Keratinocyte (primary cell): ENCODE measurements around the gene DNLZ. TPM values are rescaled to one million over a fixed set of nuclear protein-coding genes. Genes with fewer than 3 reads are reported as not detected.

Source experiments
- DNase-seq: peaks from one replicate; pipeline ENCODE4 v3.0.0-alpha.2; 2011; ENCODE audit warnings: low read depth, missing footprints, low spot score
- FAIRE-seq: peaks from 2 replicates; lab custom pipeline; 2011; peaks lifted over from hg19 to GRCh38; lab: Jason Lieb, UNC
- H2AFZ ChIP-seq: 2 replicates; pipeline ENCODE4 v1.6.0; 2012; ENCODE audit warnings: low read length, control low read depth, inconsistent platforms; ENCODE audit not compliant: control insufficient read depth
- H3K27ac ChIP-seq: 2 replicates; pipeline ENCODE4 v1.5.1; 2011; ENCODE audit warnings: low read length; ENCODE audit not compliant: control insufficient read depth, insufficient read depth
- H3K27me3 ChIP-seq: 3 replicates; pipeline ENCODE4 v1.6.0; 2011; ENCODE audit warnings: low read length; ENCODE audit not compliant: control insufficient read depth, insufficient read depth; ENCODE audit errors: extremely low read depth
- H3K36me3 ChIP-seq, 2 experiments: 2 replicates in 1 of 2; 3 replicates in 1 of 2; pipeline ENCODE4 v1.5.1; 2011; ENCODE audit warnings: low read length in 2 of 2, mild to moderate bottlenecking in 1 of 2; ENCODE audit not compliant: control insufficient read depth in 2 of 2, insufficient read depth in 2 of 2; ENCODE audit errors: extremely low read depth in 1 of 2
- H3K4me1 ChIP-seq: 3 replicates; pipeline ENCODE4 v1.5.1; 2011; ENCODE audit warnings: low read length; ENCODE audit not compliant: control insufficient read depth, insufficient read depth; ENCODE audit errors: extremely low read depth
- H3K4me2 ChIP-seq: 3 replicates; pipeline ENCODE4 v1.6.0; 2011; ENCODE audit warnings: low read depth, low read length; ENCODE audit not compliant: control insufficient read depth, insufficient read depth; ENCODE audit errors: extremely low read depth
- H3K4me3 ChIP-seq, 3 experiments: fragments of 200-600 bp in 1 of 3; sonication (generic) in 1 of 3; 2 replicates in 2 of 3; 3 replicates in 1 of 3; pipeline ENCODE4 v1.5.1; 2011 to 2016; ENCODE audit warnings: low read length in 3 of 3, mild to moderate bottlenecking in 3 of 3, control low read depth in 2 of 3, inconsistent platforms in 1 of 3, low read depth in 1 of 3, mixed read lengths in 1 of 3, mixed run types in 1 of 3, moderate library complexity in 1 of 3; ENCODE audit not compliant: control insufficient read depth in 2 of 3, insufficient read depth in 2 of 3; ENCODE audit errors: extremely low read depth in 1 of 3
- H3K79me2 ChIP-seq: 2 replicates; pipeline ENCODE4 v1.6.0; 2012; ENCODE audit warnings: low read length; ENCODE audit not compliant: control insufficient read depth, insufficient read depth
- H3K9ac ChIP-seq: 3 replicates; pipeline ENCODE4 v1.6.0; 2011; ENCODE audit warnings: low read length; ENCODE audit not compliant: control insufficient read depth, insufficient read depth; ENCODE audit errors: extremely low read depth
- H3K9me1 ChIP-seq: 3 replicates; pipeline ENCODE4 v1.6.0; 2011; ENCODE audit warnings: low read length; ENCODE audit not compliant: control insufficient read depth, insufficient read depth; ENCODE audit errors: extremely low read depth
- H3K9me3 ChIP-seq: 2 replicates; pipeline ENCODE4 v1.5.1; 2012; ENCODE audit warnings: low read depth, low read length; ENCODE audit not compliant: control insufficient read depth
- H4K20me1 ChIP-seq: 3 replicates; pipeline ENCODE4 v1.6.0; 2011; ENCODE audit warnings: low read length; ENCODE audit not compliant: control insufficient read depth, insufficient read depth; ENCODE audit errors: extremely low read depth
- CTCF ChIP-seq, 3 experiments: IDR thresholded peaks in 1 of 3; conservative IDR thresholded peaks in 1 of 3; optimal IDR thresholded peaks in 1 of 3; 2 replicates in 2 of 3; 3 replicates in 1 of 3; pipeline versions ENCODE3 to v1.5.1; 2011; ENCODE audit warnings: low read length in 3 of 3, mild to moderate bottlenecking in 3 of 3, moderate library complexity in 2 of 3, control low read depth in 1 of 3, inconsistent platforms in 1 of 3; ENCODE audit not compliant: insufficient read depth in 2 of 3; ENCODE audit errors: extremely low read depth in 1 of 3
- EZH2 ChIP-seq: IDR thresholded peaks from one replicate; pipeline ENCODE4 v1.6.1; 2012; ENCODE audit warnings: inconsistent platforms, mild to moderate bottlenecking, low read length, moderate library complexity
- dilution Hi-C: fragments of 300-500 bp; cut with MboI; formaldehyde crosslinking; loops from one replicate; pipeline ENCODE4 v1.7.0; 2020; ENCODE audit warnings: low sequenced_read_pairs; ENCODE audit not compliant: extremely low pct_ligation_motif_present
- polyA plus RNA-seq, 5 experiments: library from polyadenylated mRNA; depleted of rRNA in 3 of 5; stranded (reverse) in 3 of 5; stranded (forward) in 1 of 5; unstranded in 1 of 5; fragments of >200 nt; gene quantifications; 1 replicate in 1 of 5; 2 replicates in 3 of 5; 3 replicates in 1 of 5; pipeline versions ENCODE4 v1.2.1 to v1.2.3, GENCODE V29; 2011 to 2012; ENCODE audit warnings: missing spikeins in 2 of 5, low read depth in 1 of 5, low replicate concordance in 1 of 5

Gene DNLZ
- polyA plus RNA-seq, 1 donor (not counting 4 experiments of a cell fraction or from before 2014, with no cell fraction given): 6.7 TPM

GRCh38 chr9:136349546-136349945 lies 14.0 kb downstream of the DNLZ start:
- no peaks in the 10 kb centered on the region for H3K79me2 ChIP-seq
- DNase-seq (no peak), FAIRE-seq (no peak)
- H3K4me1 ChIP-seq: peaks cover 20% of the 10 kb centered on the region
- no peak overlapping the region for H3K27ac ChIP-seq
- H2AFZ ChIP-seq: no peak overlapping the region
- TF ChIP-seq CTCF (optimal IDR thresholded peaks at IDR 0.05 in 1 of 3, IDR thresholded peaks at IDR 0.05 in 1 of 3, conservative IDR thresholded peaks at IDR 0.05 in 1 of 3; ENCODE audit: extremely low read depth in 1 of 3, insufficient read depth in 2 of 3, low read length in 3 of 3) (no peak), EZH2 (no peak)
- no peak overlapping the region for H3K4me3 ChIP-seq
- no peak overlapping the region for H3K9ac ChIP-seq
- H3K27me3 ChIP-seq: no peaks in the 10 kb centered on the region
- H3K36me3 ChIP-seq: no peaks in the 10 kb centered on the region
- no peaks in the 10 kb centered on the region for H3K9me1 ChIP-seq
- dilution Hi-C loops: no loop called here
- no peaks in the 10 kb centered on the region for H3K9me3 ChIP-seq
- H3K4me2 ChIP-seq: no peak overlapping the region
- no peaks in the 10 kb centered on the region for H4K20me1 ChIP-seq

- DNase-seq (no peak), FAIRE-seq (no peak)
- Histone ChIP-seq H3K4me1 (peaks cover 20% of the 10 kb centered on the region), H3K4me2 (no peak overlapping the region), H3K4me3 (no peak overlapping the region), H3K9me3 (no peaks in the 10 kb centered on the region), H3K79me2 (no peaks in the 10 kb centered on the region), H3K36me3 (no peaks in the 10 kb centered on the region), H3K27me3 (no peaks in the 10 kb centered on the region), H2AFZ (no peak overlapping the region), H3K9me1 (no peaks in the 10 kb centered on the region), H4K20me1 (no peaks in the 10 kb centered on the region), H3K27ac (no peak overlapping the region), H3K9ac (no peak overlapping the region)
- dilution Hi-C loops: no loop called here
- TF ChIP-seq EZH2 (no peak), CTCF (optimal IDR thresholded peaks at IDR 0.05 in 1 of 3, IDR thresholded peaks at IDR 0.05 in 1 of 3, conservative IDR thresholded peaks at IDR 0.05 in 1 of 3; ENCODE audit: extremely low read depth in 1 of 3, insufficient read depth in 2 of 3, low read length in 3 of 3) (no peak)
Observed at GRCh38 chr9:136348691-136349090, 14.9 kb downstream of the DNLZ start.
